Measurements from ENCODE around the gene KRTAP17-1. TPM values are rescaled to one million over a fixed set of nuclear protein-coding genes. Genes with fewer than 3 reads are reported as not detected.

Gene KRTAP17-1
- total RNA-seq, 2 donors from 2014 or later, result not detected

GRCh38 chr17:41339571-41340172 is 24.2 kb upstream of the KRTAP17-1 start:
- H3K4me3 ChIP-seq, result no peak overlapping the region
- 33% methylated on average over 2 of the region's 2 CpGs for whole genome bisulfite sequencing
- intact Hi-C loops (cut with DNase I), result no loop called here
- no peak overlapping the region for H3K27ac ChIP-seq
- TF ChIP-seq CTCF (IDR thresholded peaks at IDR 0.05) (no peak), POLR2AphosphoS5 (IDR thresholded peaks at IDR 0.05) (no peak), POLR2A (IDR thresholded peaks at IDR 0.05) (no peak)
- no peaks in the 10 kb centered on the region for H3K9me3 ChIP-seq
- no peaks in the 10 kb centered on the region for H3K4me1 ChIP-seq (replicated peaks)
- DNase-seq (ENCODE audit: low spot score), result no peak
- H3K36me3 ChIP-seq, result no peaks in the 10 kb centered on the region
- no peaks in the 10 kb centered on the region for H3K27me3 ChIP-seq (replicated peaks; ENCODE audit: insufficient read depth)

- Histone ChIP-seq H3K27ac (no peak overlapping the region), H3K4me1 (replicated peaks) (no peaks in the 10 kb centered on the region), H3K4me3 (no peak overlapping the region), H3K9me3 (no peaks in the 10 kb centered on the region), H3K36me3 (no peaks in the 10 kb centered on the region), H3K27me3 (replicated peaks; ENCODE audit: insufficient read depth) (no peaks in the 10 kb centered on the region)
- intact Hi-C loops (cut with DNase I), result no loop called here
- no peak for DNase-seq (ENCODE audit: low spot score)
- TF ChIP-seq POLR2A (IDR thresholded peaks at IDR 0.05) (no peak), CTCF (IDR thresholded peaks at IDR 0.05) (no peak), POLR2AphosphoS5 (IDR thresholded peaks at IDR 0.05) (no peak)
- 31% methylated on average over 5 of the region's 5 CpGs for WGBS
These were observed 23.5 kb upstream of the KRTAP17-1 start for GRCh38 chr17:41338961-41339485.

GRCh38 chr17:41335747-41336146 is 20.2 kb upstream of the KRTAP17-1 start:
- H3K27ac ChIP-seq, result no peak overlapping the region
- H3K36me3 ChIP-seq, result no peaks in the 10 kb centered on the region
- H3K4me3 ChIP-seq, result no peak overlapping the region
- TF ChIP-seq POLR2A (IDR thresholded peaks at IDR 0.05) (no peak), CTCF (IDR thresholded peaks at IDR 0.05) (no peak), POLR2AphosphoS5 (IDR thresholded peaks at IDR 0.05) (no peak)
- no peaks in the 10 kb centered on the region for H3K27me3 ChIP-seq (replicated peaks; ENCODE audit: insufficient read depth)
- intact Hi-C loops (cut with DNase I), result no loop called here
- H3K9me3 ChIP-seq, result no peaks in the 10 kb centered on the region
- no peak for DNase-seq (ENCODE audit: low spot score)
- no peaks in the 10 kb centered on the region for H3K4me1 ChIP-seq (replicated peaks)
- 83% methylated on average over 1 of the region's 1 CpG for WGBS

GRCh38 chr17:41334385-41335305 is 19.1 kb upstream of the KRTAP17-1 start:
- Histone ChIP-seq H3K27ac (no peak overlapping the region), H3K4me3 (no peak overlapping the region), H3K9me3 (no peaks in the 10 kb centered on the region), H3K36me3 (no peaks in the 10 kb centered on the region), H3K4me1 (replicated peaks) (no peaks in the 10 kb centered on the region), H3K27me3 (replicated peaks; ENCODE audit: insufficient read depth) (no peaks in the 10 kb centered on the region)
- intact Hi-C loops (cut with DNase I), result no loop called here
- DNase-seq (ENCODE audit: low spot score), result no peak
- TF ChIP-seq POLR2AphosphoS5 (IDR thresholded peaks at IDR 0.05), result no peak
- no peak for TF ChIP-seq POLR2A (IDR thresholded peaks at IDR 0.05)
- TF ChIP-seq CTCF (IDR thresholded peaks at IDR 0.05), result no peak
- WGBS, result 77% methylated on average over 6 of the region's 6 CpGs

Measured in prostate gland (tissue), 2 donors.